ENCODE results near the gene MARVELD1. TPM values are rescaled to one million over a fixed set of nuclear protein-coding genes. Genes with fewer than 3 reads are reported as not detected.

Gene MARVELD1
- total and polyA plus RNA-seq, 2 of the 8 experiments (the other 6 are each of a cell fraction or from before 2014, with no cell fraction given) = 28.1 to 37.3 TPM

DNA sequence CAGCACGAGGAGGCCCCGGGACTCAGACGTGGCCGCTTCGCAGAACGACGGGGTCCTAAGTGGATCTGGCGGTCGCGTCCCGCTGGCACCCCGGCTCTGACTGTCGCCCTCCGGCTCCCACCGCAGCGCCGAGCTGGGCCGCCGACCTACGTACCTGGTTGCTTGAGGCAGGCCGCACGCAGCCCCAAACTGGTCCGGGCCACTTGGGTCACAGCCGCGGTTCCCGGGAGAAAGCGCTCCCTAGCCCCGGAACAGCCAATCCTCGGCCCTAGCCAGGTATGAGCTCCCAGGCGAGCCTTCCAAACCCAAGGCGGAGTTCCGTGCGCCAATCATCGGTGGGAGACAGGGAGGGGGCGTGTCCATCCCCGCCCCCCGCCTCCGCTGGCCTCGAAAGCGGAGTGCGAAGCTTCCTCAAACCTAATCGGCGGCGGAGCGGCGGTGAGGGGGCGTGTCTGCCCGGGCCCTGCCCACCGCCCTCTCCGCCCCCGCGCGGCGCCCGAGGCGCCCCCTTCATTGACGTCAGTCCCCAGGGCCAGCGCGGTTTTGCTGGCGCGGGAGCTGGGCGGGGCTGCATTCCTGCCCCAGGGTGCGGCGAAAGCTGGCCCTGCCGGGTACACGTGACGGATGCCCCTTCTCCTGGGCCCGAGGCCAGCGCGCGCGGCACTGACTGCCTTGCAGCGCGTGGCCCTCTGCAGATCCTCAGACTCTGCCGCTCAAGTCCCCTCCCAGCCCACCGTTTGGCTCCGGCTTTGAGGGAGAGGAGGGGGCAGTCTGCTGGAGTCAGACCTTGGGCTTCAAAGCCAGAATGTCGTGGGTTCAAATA is 26.4 kb upstream of the MARVELD1 start, which contains the start of gene AVPI1 (continued):
- no peak for TF ChIP-seq SAP30 (IDR thresholded peaks at IDR 0.05; ENCODE audit: insufficient read depth, insufficient replicate concordance, low read length)
- TF ChIP-seq BACH1 (IDR thresholded peaks at IDR 0.05; ENCODE audit: low read length) = no peak
- TF ChIP-seq CBX8 (IDR thresholded peaks at IDR 0.05; ENCODE audit: borderline replicate concordance, low read depth, low read length) = no peak
- no peak for TF ChIP-seq SP2 (IDR thresholded peaks at IDR 0.05; ENCODE audit: low read length)
- no peak for TF ChIP-seq SIRT6 (IDR thresholded peaks at IDR 0.05; ENCODE audit: low read length)
- peak; percentile 95 for TF ChIP-seq CREB1 (IDR thresholded peaks at IDR 0.05)
- TF ChIP-seq SP4 (IDR thresholded peaks at IDR 0.05; ENCODE audit: low read length) = peak; percentile 84; the same call in 1 of the 2 replicates
- TF ChIP-seq KDM5A (IDR thresholded peaks at IDR 0.05; ENCODE audit: low read length) = no peak
- TF ChIP-seq HDAC6 (IDR thresholded peaks at IDR 0.05; ENCODE audit: low read depth, low read length) = no peak
- TF ChIP-seq POU5F1 (IDR thresholded peaks at IDR 0.05; ENCODE audit: low read depth, low read length) = no peak
- TF ChIP-seq RAD21 (IDR thresholded peaks at IDR 0.05 in 1 of 2, conservative IDR thresholded peaks at IDR 0.05 in 1 of 2; ENCODE audit: low read depth in 2 of 2, low read length in 2 of 2) = no peak
- TF ChIP-seq SP1 (IDR thresholded peaks at IDR 0.05; ENCODE audit: low read depth, low read length) = peak; percentile 87; the same call in 1 of the 2 replicates
- no peak for TF ChIP-seq JUN (IDR thresholded peaks at IDR 0.05; ENCODE audit: low read depth, low read length)
- TF ChIP-seq EP300 (IDR thresholded peaks at IDR 0.05; ENCODE audit: borderline replicate concordance in 1 of 2, low read depth in 2 of 2, low read length in 2 of 2) = peak in 1 of 2 experiments; percentile 5; a peak in 1 of 3 replicates
- peak in 1 of 2 experiments; percentile 52; a peak in 1 of 4 replicates for TF ChIP-seq SIN3A (conservative IDR thresholded peaks at IDR 0.05 in 1 of 2, IDR thresholded peaks at IDR 0.05 in 1 of 2; ENCODE audit: low read depth in 1 of 2, low read length in 2 of 2)
- peak; percentile 64 for TF ChIP-seq ASH2L (IDR thresholded peaks at IDR 0.05; ENCODE audit: low read length)
- peak; percentile 92 for TF ChIP-seq KDM4A (IDR thresholded peaks at IDR 0.05; ENCODE audit: low read depth, low read length, severe bottlenecking)
- TF ChIP-seq CHD1 (IDR thresholded peaks at IDR 0.05; ENCODE audit: low read depth, low read length) = no peak
- TF ChIP-seq HDAC2 (IDR thresholded peaks at IDR 0.05; ENCODE audit: borderline replicate concordance in 1 of 2, low read depth in 2 of 2, low read length in 2 of 2) = no peak
- TF ChIP-seq, protein P1, sequence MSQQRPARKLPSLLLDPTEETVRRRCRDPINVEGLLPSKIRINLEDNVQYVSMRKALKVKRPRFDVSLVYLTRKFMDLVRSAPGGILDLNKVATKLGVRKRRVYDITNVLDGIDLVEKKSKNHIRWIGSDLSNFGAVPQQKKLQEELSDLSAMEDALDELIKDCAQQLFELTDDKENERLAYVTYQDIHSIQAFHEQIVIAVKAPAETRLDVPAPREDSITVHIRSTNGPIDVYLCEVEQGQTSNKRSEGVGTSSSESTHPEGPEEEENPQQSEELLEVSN (IDR thresholded peaks at IDR 0.05) = peak; percentile 94
- 0 out of 2 replicates have a peak, but pooled peaks have one; percentile 30 for TF ChIP-seq SRF (IDR thresholded peaks at IDR 0.05; ENCODE audit: low read depth, low read length)
- TF ChIP-seq JUND (IDR thresholded peaks at IDR 0.05; ENCODE audit: low read length) = no peak
